SH-SY5Y (cell line): ENCODE measurements around the gene CRHR2.

Experiments
- GATA2 ChIP-seq: IDR thresholded peaks from 2 replicates; pipeline ENCODE4 v1.6.1; 2011; ENCODE audit warnings: mild to moderate bottlenecking, low read depth, low read length
- GATA3 ChIP-seq: IDR thresholded peaks from 2 replicates; pipeline ENCODE4 v1.6.1; 2011; ENCODE audit warnings: low read depth, mild to moderate bottlenecking, low read length, moderate library complexity

CRHR2 gene

DNA sequence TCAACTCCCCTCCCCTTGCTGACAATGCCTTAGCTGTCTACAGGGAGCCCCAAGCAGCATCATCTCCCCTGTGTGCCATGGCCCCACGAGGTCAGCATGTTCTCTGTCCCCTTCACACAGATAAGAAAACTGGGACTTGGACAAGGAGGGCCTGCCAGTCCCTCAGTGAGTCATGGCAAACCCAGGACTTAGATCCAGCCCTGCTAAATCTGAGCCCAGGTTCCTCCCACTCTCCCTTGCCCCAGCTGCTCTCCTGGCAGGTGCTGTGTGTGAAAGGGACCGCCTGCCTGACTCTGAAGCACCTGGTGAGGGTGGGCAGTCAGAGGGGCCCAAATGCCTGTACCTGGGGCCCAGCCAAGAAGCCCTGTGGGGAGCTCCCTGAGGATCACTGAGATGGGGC, 7.4 kb downstream of the CRHR2 start:
- no peak for TF ChIP-seq GATA3
- no peak for TF ChIP-seq GATA2

DNA sequence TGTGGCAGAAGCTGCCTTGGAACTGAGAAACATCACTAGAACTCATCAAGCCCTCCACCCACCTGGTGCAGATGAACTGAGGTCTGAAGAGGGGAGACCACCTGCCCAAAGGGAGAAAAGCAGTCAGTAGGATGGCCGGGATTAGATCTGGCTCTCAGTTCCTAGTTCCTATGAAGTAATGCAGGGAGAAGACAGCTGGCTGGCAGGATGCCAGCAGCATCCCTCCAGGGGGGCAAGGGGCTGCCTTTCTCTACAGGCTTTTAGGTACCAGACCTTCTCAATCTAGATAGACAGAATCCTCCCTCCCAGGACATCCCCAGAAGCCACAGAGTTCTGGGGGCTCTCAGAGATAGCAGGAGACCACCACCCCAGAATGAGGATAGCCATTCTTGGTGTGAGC, 7.8 kb downstream of the CRHR2 start:
- TF ChIP-seq GATA2 (no peak), GATA3 (no peak)

DNA sequence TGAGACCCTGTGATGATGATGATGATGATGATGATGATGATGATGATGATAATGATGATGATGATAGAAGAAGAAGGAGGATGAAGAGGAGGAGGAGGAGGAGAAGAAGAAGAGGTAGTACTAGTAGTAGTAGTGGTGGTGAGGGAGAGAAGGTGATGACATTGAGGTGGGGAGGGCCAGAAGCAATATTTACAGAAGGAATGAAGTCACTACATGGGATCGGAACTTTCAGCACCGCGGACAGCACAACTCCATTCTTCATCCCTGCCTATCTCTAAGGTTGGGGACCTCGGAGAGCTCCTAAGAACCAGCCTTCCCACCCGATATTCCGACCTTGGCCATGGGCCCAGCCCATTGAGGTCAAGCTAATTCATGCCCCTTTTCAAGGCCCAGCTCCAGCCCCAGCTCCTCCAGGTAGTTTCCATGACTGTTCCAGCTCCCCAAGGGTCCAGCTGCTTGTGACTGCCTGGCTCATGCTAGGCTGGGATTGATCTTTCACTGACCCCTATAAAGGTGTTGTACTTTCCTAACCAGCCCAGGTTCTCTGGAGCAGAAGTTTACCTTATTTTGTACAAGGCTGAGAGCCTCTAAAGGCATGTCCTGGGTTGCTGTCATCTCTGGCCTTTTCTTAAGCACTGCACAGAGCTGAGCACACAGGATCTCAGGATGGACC, 10.3 kb downstream of the CRHR2 start:
- no peak for TF ChIP-seq GATA2
- no peak for TF ChIP-seq GATA3

DNA sequence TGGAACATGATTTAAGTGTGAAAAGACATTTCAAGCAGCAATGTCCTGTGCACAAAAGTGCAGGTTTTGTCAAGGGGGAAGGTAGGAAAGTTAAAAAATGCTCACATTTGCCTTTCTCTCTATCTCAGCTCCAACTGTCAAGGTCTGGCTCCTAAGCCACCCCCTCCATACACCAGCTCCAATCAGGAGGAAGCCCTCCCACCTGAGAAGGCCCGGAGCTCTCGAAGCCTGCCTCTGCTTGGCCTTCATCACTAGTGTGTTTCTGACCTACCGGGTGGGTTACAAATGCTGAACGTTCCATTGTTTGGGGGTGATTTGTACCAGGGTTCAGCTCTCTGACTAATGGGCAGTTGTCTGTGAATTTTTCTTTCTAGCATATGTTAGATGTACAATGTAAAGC, 14.2 kb downstream of the CRHR2 start:
- no peak for TF ChIP-seq GATA2

DNA sequence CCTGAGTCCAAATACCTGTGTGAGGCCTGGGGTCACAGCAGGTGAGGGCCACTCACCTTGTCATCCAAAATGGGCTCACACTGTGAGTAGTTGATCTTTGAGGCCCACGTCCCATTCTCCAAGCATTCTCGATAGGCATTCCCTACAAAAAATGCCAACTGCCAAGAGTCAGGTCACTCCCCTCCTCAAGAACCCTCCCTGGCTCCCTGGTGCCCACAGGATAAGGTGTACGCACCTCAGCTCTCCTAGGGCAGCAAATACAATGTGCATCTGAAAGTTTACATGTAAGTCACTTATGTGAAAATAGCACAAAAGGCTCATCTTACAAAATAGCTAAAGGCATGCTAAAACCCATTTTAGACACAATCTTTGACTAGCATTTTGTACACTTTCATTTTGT, 15.1 kb downstream of the CRHR2 start:
- no peak for TF ChIP-seq GATA2
- TF ChIP-seq GATA3: no peak

DNA sequence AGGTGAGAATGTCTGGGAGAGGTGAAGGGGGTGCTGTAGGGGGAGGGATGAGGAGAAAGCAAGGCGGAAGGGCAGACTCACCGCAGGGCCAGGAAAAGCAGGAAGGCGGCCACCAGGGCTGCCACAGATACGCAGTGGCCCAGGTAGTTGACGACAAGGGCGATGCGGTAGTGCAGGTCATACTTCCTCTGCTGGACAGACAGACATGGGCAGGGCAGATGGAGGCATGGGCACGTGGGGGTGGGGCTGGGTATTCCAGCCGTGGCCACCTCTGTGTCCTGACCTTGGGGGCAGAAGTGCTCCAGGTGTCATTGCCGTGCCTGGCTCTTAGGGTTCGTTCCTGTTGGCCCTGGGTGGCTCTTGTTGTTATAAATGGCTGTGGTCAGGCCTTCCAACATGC, 16.8 kb downstream of the CRHR2 start:
- no peak for TF ChIP-seq GATA3
- no peak for TF ChIP-seq GATA2

DNA sequence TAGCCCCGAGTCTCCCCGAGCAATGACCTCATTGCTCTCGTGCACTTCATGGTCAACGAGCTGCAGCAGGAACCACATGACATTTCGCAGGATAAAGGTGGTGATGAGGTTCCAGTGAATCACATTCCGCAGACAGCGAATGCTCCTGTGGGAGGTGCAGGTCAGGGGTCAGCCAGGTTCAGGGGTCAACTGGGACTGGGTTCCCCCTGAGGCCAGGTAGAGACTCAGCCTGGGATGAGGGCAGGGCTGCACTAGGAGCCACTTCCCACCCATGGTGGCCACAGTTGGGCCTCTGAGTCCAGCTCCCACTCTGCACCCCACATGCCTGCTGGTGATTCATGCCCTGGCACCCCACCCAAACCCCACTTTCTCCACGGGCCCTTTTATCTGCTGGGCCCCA, 17.2 kb downstream of the CRHR2 start:
- TF ChIP-seq GATA2 (no peak), GATA3 (no peak)

DNA sequence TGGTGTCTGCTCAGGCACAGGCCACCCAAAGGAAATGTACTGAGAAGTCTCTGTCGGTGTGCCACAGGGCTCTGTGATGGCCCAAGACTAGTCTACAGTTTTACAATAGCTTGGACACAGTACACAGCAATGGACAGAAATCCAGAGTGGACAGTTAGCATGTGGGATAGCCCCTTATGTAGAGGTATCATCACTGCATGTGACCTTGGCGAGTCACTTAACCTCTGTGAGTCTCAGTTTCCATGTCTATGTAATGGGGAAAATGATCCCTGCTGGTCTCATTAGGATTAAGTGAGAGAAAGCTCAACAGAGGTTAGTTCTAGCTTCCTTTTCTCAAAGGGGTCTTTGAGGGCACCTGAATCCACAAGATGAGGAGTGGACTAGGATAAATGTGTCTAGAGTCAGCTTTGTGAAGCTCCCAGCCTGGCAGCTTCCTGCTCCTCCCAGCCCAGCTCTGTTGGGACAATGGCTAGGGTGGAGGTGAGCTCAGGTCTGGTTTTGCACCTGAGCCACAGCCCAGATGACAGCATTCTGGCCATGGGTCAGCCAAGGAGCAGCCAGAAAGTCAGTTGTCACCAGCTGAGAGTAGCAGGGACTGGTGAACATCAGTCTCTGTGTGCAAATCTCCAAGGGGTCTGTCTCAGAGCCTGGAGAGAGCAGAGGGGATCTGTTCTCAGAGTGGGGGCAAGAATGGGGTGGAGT, 17.9 kb downstream of the CRHR2 start:
- no peak for TF ChIP-seq GATA3
- no peak for TF ChIP-seq GATA2

DNA sequence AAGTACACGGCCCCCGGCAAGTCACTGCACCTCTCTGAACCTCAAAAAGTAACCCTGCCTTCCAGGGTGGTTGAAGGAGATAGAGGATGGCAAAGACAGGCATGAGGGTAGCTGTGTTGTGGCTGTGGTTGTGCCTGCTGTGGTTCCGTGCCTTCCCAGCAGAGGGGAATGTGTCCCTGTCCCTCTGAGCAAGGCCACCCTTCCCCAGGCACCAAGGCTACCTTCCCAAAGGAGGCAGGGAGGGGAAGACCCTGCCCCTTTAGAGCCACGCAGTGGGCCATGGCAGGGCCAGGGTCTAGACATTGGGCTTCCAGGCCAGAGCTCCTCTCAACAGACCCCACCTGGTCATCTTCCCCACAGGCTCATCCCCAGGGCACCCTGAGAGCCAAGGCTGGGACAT, 18.8 kb downstream of the CRHR2 start:
- TF ChIP-seq GATA2: no peak
- TF ChIP-seq GATA3: no peak

DNA sequence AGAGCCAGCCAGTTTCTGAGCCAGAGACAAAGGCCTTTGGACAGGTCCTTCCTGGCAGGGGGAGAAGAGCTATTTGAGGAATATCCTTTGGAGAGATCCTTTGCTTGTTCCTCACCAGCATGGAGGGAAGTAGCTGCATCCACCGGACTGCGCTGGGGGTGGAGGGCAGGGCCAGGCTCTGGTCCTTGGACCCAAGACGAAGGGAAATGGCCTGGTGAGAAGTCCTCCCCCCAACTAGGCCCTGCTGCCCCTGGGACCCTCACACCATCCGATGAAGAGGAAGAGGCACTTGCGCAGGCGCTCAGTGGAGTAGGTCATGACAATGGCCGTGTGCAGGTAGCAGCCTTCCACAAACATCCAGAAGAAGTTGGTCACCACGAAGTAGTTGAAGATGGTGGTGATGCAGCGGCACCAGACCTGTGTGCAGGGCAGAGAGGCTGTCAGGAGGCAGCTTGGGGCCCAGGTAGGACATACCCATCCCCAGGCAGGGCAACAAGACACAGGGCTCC, 19.8 kb downstream of the CRHR2 start:
- TF ChIP-seq GATA3 (no peak), GATA2 (no peak)

DNA sequence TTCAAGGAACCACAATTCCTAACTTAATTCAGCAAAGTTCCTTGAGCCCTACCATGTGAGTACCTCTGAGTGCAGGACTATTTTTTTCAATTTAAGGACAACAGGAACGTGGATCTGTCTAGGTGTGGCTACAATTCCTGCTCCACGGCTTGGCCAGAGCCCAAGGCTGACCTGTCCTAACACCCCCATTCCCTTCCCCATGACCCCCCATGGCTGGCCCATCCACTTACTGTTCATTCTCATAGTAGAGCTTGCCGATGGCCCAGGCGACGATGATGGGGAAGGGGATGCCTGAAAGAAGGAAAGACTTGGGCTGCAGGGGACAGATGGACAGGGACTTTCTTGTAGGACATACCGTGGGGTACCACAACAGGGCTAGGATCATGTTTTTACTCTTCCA, 20.3 kb downstream of the CRHR2 start:
- TF ChIP-seq GATA3 (no peak), GATA2 (no peak)

DNA sequence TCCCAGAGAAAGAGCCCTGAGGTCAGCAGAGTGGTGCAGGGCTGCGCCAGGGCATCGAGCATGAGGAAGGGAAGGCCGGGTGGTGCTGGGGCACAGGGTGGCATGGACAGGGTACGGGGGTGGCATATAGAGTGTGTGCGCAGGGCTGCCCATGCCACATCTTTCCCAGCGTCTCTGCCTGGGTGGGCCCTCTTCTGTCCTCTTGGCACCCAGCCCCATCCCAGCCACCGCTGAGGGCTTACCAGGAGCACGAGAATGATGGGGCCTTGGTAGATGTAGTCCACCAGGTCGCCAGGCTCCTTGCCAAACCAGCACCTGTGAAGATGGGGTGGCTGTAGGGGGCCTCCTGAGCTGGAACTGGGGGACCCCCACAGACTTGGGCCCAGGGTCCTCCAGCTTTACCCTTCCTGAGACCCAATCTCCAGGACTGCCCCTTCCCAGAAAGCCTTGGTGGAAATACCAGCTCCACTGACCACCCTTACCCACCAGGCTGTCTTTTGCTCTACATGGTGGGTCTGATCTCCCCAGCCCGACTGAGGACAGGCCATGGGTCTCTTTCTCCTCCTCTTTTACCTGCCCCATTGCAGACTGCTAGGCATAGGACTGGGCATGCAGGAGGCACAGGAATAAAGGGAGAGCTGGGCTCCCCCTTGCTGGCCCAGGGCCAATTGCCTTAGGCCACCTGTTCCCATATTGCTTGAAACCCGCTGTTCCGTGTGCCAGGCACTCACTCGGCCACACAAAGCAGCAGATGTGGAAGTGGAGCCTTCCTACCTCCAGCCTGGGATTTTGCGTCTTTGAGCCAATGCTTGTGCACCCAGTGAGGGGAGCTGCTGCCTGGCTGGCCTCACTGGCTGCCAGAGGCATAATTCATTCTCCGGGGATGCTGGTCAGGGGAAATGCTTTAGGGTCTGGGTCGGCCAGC, 21.7 kb downstream of the CRHR2 start:
- TF ChIP-seq GATA3: no peak
- TF ChIP-seq GATA2: no peak

DNA sequence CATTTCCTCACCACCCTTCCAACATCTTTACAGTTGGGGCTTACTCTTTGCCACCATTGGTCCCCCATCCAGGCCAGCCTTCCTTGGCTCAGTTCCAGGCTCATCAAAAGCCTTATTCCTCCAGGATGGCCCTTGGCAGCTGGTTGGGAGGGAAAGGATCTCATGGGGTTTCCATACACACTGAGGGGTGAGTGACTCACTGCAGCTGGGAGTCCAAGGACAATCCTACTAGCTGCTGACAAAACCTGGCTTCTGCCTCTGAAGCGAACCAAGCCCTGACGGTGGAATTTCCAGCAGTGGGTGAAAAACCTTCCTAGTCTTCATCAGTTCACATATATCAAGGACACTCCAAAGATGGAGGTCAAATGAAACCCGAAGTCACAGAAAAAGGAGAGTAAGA, 22.9 kb downstream of the CRHR2 start:
- no peak for TF ChIP-seq GATA2
- TF ChIP-seq GATA3: no peak

DNA sequence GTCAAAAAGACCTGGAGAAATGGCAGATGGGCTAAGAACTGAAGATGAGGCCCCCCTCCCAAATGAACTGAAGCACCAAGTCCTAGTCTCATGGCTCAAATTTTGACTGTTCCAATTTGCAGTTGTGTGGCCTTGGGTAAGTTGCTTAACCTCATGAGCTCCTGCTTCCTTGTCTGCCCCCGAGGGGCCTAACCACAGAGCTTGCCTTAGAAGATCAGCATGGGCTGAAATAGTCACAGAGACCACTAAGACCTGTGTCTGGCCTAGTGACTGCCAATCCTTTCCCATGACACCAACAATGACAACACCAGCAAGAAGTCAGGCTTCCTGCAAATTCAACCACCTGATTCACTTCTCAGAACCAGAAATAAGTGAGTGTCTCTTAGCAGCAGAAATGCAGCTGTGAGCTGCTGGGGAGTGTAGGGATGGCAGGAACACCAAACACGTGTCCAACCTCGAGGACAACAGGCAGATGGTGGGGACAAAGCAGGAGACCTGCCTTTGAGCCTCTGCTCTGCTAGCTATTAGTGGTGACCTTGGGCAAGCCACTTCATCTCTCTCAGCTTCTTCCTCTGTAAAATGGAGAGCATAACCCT, 23.7 kb downstream of the CRHR2 start:
- TF ChIP-seq GATA2 (no peak), GATA3 (no peak)
